GM12875 (cell line): ENCODE results near the gene VEGFA.

Experiments used
- H3K4me3 ChIP-seq: one replicate; pipeline ENCODE4 v1.5.1; 2011; ENCODE audit warnings: low read depth, low read length, control low read depth
- CTCF ChIP-seq: IDR thresholded peaks from 2 replicates; pipeline ENCODE4 v1.5.1; 2011; ENCODE audit warnings: low read depth, mild to moderate bottlenecking, control low read depth, inconsistent platforms, low read length, moderate library complexity, borderline replicate concordance; ENCODE audit not compliant: insufficient read depth

VEGFA gene

GRCh38 chr6:43821101-43821886, 51.3 kb downstream of the VEGFA start:
- H3K4me3 ChIP-seq: no peak overlapping the region
- TF ChIP-seq CTCF: no peak

- no peak for TF ChIP-seq CTCF
- H3K4me3 ChIP-seq: no peak overlapping the region
These were observed 53.4 kb downstream of the VEGFA start for GRCh38 chr6:43823390-43823789.

GRCh38 chr6:43823879-43824702, 54.1 kb downstream of the VEGFA start:
- no peak for TF ChIP-seq CTCF
- H3K4me3 ChIP-seq: no peak overlapping the region

DNA sequence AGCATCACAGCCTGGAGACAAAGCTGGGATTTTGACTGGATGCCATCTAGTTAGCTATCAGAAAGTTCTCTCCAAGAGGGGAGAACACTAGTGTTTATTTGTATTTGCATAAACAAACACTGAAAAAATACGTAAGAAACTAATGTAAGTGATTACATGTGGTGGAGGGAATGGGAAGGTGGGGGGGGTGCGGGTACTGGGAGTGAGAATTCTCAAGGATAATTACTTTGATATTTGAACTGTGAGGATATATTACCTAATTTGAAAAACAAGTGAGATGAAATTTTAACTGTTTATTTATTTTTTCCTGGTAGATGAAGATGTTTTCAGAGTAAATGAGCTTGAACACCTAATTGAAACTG, 54.7 kb downstream of the VEGFA start:
- H3K4me3 ChIP-seq: no peak overlapping the region
- TF ChIP-seq CTCF: no peak

- H3K4me3 ChIP-seq: no peak overlapping the region
- TF ChIP-seq CTCF: no peak
These were observed 55.4 kb downstream of the VEGFA start for GRCh38 chr6:43825187-43826115.

GRCh38 chr6:43826730-43827129, 56.7 kb downstream of the VEGFA start:
- no peak for TF ChIP-seq CTCF
- H3K4me3 ChIP-seq: no peak overlapping the region
